ENCODE results near the gene ZNF579.

The ZNF579 gene

GRCh38 chr19:55567708-55568328 is 12.8 kb downstream of the ZNF579 start:
- no peak for DNase-seq (ENCODE audit: low spot score)

- no peak for DNase-seq (ENCODE audit: low spot score)
Measured at GRCh38 chr19:55566823-55567222, 13.8 kb downstream of the ZNF579 start.

GRCh38 chr19:55563261-55563690 is 17.4 kb downstream of the ZNF579 start:
- DNase-seq (ENCODE audit: low spot score) = no peak

- DNase-seq (ENCODE audit: low spot score) = no peak
Measured at GRCh38 chr19:55559684-55560083, 21.0 kb downstream of the ZNF579 start.

- no peak for DNase-seq (ENCODE audit: low spot score)
Measured at GRCh38 chr19:55554741-55555152, 25.9 kb downstream of the ZNF579 start.

- DNase-seq (ENCODE audit: low spot score) = no peak
Measured at GRCh38 chr19:55554302-55554701, 26.3 kb downstream of the ZNF579 start.

GRCh38 chr19:55553217-55554182 is 27.1 kb downstream of the ZNF579 start:
- DNase-seq (ENCODE audit: low spot score) = no peak

GRCh38 chr19:55552620-55553019 is 28.0 kb downstream of the ZNF579 start:
- DNase-seq (ENCODE audit: low spot score) = no peak

- DNase-seq (ENCODE audit: low spot score) = no peak
Measured at GRCh38 chr19:55552206-55552605, 28.4 kb downstream of the ZNF579 start.

GRCh38 chr19:55550321-55550650 is 30.4 kb downstream of the ZNF579 start:
- DNase-seq (ENCODE audit: low spot score) = no peak

- DNase-seq (ENCODE audit: low spot score) = no peak
Measured at GRCh38 chr19:55549500-55550320, 30.9 kb downstream of the ZNF579 start.

- DNase-seq (ENCODE audit: low spot score) = no peak
Measured at GRCh38 chr19:55546822-55547614, 33.6 kb downstream of the ZNF579 start.

GRCh38 chr19:55546011-55546410 is 34.6 kb downstream of the ZNF579 start:
- DNase-seq (ENCODE audit: low spot score) = no peak

GRCh38 chr19:55545443-55545842 is 35.2 kb downstream of the ZNF579 start, which contains the start of gene SBK3:
Gene SBK3 (minus strand): TSS chr19:55545543. CDS start chr19:55545543, 0 bp downstream.
- no peak for DNase-seq (ENCODE audit: low spot score)

GRCh38 chr19:55544776-55545439 is 35.7 kb downstream of the ZNF579 start:
- no peak for DNase-seq (ENCODE audit: low spot score)

GRCh38 chr19:55544014-55544413 is 36.6 kb downstream of the ZNF579 start:
- DNase-seq (ENCODE audit: low spot score) = no peak

- DNase-seq (ENCODE audit: low spot score) = no peak
Measured at GRCh38 chr19:55543567-55543966, 37.1 kb downstream of the ZNF579 start.

GRCh38 chr19:55542292-55542855 is 38.3 kb downstream of the ZNF579 start:
- DNase-seq (ENCODE audit: low spot score) = no peak

- DNase-seq (ENCODE audit: low spot score) = no peak
Measured at GRCh38 chr19:55541091-55541490, 39.6 kb downstream of the ZNF579 start.

GRCh38 chr19:55540619-55541018 is 40.0 kb downstream of the ZNF579 start:
- DNase-seq (ENCODE audit: low spot score) = no peak
